GM21390 (cell line): Measurements from ENCODE around the gene ELMOD1.
A peak's percentile ranks its signal among the peaks of the same experiment; 100 is the strongest.

ENCODE experiments used
- ATAC-seq: cut with Tn5 transposase; IDR thresholded peaks from one replicate; pipeline ENCODE4 v1.9.1; 2021; ENCODE audit not compliant: unreplicated experiment

Gene ELMOD1

DNA sequence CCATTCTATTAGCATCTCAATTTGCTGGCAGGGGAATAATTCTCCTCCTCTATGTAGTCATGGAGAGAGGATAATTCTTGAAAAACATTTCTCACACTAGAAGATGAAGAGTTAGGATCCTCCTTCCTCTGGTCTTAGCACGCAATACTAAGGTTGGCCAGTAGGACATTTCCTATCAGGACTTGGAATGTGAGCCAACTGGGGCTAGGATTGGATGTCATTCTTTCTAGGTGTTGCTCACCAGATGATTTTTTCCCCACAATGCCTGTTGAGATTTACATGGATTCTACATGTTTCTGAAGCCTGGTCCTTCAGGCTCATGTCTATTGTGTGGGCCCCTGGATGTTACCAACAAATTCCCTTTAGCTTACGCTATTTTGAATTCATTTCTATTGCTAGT is 92.9 kb downstream of the ELMOD1 start:
- ATAC-seq = no peak

- ATAC-seq = no peak
Observed at GRCh38 chr11:107688322-107688918, 97.5 kb downstream of the ELMOD1 start.

GRCh38 chr11:107689317-107690202 is 98.6 kb downstream of the ELMOD1 start:
- peak; percentile 70 for ATAC-seq

GRCh38 chr11:107691000-107691750 is 100.2 kb downstream of the ELMOD1 start:
- ATAC-seq = no peak

GRCh38 chr11:107695446-107695845 is 104.5 kb downstream of the ELMOD1 start:
- no peak for ATAC-seq

DNA sequence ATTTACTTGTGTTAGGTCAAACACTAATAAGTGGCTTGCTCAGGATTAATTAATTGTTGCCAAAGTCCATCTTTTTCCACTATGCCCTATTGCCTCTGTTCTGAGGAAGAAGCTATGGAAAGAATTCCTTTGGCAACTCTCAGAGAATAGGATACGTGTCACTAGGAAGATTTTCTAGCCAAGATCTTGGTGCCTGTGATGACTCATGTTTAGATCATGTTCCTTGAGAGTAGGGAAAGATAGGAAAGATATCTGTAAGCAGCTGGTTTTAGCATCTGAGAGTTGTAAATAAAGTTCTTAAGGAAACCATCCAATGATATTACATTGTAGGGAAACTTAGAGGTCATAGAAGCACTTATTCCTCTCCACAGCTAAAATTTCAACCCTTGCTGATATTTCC is 105.2 kb downstream of the ELMOD1 start:
- no peak for ATAC-seq

GRCh38 chr11:107697291-107697690 is 106.3 kb downstream of the ELMOD1 start:
- ATAC-seq = no peak

DNA sequence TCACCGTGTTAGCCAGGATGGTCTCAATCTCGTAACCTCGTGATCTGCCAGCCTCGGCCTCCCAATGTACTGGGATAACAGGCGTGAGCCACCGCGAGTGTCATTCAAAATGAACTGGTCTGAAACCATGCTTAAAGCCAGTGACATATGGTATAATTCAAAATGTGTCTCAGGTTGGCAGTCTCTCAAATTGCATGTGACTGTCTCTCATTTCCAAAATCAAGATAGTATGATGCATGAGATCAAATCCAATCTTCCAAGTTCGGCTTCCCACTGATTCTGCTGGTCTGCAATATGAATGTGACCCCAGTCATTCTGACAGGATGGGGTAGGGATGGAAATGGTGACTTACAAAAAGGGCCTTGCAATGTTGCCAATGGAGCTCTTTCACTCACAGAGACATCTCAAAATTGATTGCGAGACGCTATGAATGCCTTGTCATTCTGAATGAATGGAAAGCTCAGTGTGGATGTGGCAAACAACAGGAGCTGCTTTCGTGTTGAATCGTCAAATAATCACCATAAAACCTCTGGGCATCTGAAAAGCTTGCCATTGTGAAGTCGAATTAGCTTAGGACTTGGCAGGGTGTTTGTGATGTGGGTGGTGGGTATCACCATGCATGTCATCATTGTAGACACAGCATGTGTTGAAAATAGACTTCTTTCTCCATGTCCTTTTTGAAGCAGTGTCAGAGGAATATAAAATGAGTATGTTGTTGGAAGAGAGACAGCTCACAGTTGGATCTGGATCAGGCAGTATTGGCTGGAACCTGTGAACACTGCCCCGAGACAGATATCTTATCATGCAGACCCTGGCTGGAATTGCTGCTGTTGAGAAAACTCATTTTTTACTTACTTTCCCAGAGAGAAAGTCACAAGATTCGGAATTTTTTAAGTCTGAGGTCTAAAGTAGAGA is 108.7 kb downstream of the ELMOD1 start:
- ATAC-seq = no peak

- no peak for ATAC-seq
Observed at GRCh38 chr11:107702109-107702660, 111.2 kb downstream of the ELMOD1 start.

DNA sequence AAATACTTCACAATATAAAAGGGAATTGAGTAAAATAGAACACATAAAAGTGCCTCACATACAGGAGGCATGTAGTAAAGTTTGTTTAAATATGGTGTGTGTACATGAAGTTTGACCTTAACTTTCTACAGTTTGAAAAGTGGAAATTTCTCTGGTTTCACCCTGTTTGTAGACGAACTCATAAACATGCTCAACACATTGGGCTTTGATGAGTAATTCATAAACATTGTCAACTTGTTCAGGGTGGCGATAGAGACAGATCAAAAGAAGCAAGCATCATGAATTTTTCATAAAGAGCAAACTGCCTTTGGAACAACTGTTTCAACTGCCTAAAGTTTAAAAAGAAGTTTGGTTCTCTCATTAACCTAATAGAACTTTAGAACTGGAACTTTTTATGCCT is 111.8 kb downstream of the ELMOD1 start:
- no peak for ATAC-seq

- ATAC-seq = no peak
Observed at GRCh38 chr11:107704451-107704850, 113.5 kb downstream of the ELMOD1 start.

- no peak for ATAC-seq
Observed at GRCh38 chr11:107705027-107705426, 114.1 kb downstream of the ELMOD1 start.

DNA sequence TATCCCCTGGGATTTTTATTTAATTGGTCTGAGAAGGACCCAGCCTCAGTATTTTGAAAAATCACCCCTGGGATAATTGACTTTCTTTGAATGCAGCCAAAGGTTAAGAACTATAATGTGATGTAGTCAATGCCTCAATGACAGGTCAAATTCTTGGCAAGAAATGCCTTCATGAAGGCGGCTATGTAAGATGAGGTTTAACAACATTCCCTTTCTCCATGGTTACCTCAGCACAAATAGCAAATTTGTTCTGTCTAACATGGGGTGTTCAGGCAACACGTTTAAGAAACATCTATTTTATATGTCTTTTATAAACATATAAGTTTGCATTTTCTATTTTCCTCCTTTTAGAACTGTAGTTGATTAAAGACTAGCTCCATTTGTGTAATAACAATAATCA is 115.6 kb downstream of the ELMOD1 start:
- ATAC-seq = no peak

DNA sequence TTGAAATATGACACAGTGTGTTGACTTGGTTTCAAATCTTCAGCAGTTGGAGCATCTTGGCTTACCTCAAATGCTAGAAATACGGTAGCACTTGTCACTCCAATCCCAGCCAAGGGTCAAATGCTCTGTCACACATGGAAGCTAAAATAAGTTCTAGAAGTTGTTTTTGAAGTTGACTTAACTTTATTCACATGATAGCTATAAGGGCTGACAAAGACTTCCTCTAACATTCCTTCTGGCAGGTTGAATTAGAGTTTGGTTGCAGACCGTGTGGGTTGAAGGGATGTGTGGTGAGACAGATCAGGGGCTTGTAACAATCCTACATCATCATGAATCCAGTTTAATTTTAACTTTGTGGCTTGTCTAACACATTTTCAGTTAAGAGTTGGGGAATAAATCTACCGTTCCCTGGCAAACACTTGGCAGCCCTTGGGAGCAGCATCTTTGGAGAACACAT is 116.3 kb downstream of the ELMOD1 start:
- ATAC-seq = no peak

GRCh38 chr11:107707807-107708206 is 116.9 kb downstream of the ELMOD1 start:
- ATAC-seq = no peak

DNA sequence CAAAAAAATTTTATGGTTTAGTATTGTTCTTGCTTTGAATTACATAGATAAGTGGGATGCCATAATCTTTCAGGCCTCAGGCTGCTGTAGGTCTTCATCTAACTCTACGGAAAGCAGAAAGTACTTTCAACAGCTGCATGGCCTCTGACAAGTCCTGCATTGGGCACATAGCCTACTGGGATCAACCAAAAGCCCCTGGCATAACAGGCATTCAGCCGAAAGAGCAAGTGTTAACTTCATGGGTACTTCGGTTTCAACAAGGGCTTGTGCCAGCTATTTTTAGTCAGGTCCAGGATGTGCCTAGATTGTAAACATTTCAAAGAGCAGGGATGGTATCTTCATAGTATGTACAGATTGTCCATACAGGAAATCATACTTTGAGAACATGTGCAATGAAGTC is 117.8 kb downstream of the ELMOD1 start:
- ATAC-seq = no peak

DNA sequence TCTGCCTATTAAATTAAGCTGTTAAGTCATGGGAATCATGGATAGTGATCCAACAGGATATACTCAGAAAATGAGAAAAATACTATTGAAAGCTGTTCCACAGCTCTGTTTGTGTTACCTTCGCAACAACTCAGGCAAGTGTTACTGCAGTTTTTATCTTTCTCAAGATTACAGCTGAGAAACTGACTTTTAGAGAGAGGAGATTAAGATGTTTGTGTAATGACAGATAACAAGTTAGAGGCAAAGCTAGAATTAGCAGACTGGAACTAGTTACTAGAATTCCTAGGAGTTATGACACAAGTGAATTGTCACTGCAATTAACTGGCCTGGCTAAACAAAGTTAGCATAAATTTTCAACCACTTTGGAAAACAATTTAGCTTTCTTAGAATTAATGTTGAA is 119.4 kb downstream of the ELMOD1 start:
- no peak for ATAC-seq

- no peak for ATAC-seq
Observed at GRCh38 chr11:107711861-107712755, 121.2 kb downstream of the ELMOD1 start, which contains the start of gene SLN. Gene SLN (minus strand): TSS chr11:107712056.

DNA sequence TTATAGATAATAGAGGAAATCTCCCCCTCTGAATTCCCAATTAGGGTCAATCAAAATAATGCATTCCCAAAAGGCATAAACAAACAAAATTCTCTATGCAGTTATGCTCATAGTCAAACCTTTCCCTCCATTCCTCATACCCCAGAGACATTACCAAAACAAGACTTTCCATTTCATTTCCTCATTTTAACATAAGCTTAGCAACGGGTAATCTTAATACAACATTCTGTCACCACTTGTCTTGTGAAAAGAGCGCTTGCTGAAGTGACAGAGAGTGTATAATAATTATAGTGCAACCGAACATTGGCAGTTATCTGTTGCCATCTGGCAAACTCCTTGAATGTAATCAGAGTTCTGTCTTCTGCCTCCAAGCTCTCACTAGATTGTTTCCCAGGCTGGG is 122.1 kb downstream of the ELMOD1 start:
- ATAC-seq = no peak
